Hepatic stellate cell (primary cell): ENCODE data around the gene PTPRD.
"Not testable (repeated sequence)": the region's sequence is repeated elsewhere in the genome, so short reads cannot be mapped to it uniquely, and the experiment has no call there.

Source experiments
- DNase-seq: peaks from one replicate; pipeline ENCODE4 v3.0.0; 2011; ENCODE audit warnings: low spot score

Gene PTPRD

GRCh38 chr9:8723195-8723594 lies 1889.6 kb downstream of the PTPRD start:
- DNase-seq: no peak

GRCh38 chr9:8719833-8720486 lies 1892.8 kb downstream of the PTPRD start:
- no peak for DNase-seq

- DNase-seq: no peak
These were observed 1894.6 kb downstream of the PTPRD start for GRCh38 chr9:8718121-8718725.

- DNase-seq: no peak
These were observed 1895.7 kb downstream of the PTPRD start for GRCh38 chr9:8717146-8717545.

- DNase-seq: no peak
These were observed 1897.0 kb downstream of the PTPRD start for GRCh38 chr9:8715788-8716187.

GRCh38 chr9:8713811-8714165 lies 1899.0 kb downstream of the PTPRD start:
- no peak for DNase-seq

- no peak for DNase-seq
These were observed 1899.5 kb downstream of the PTPRD start for GRCh38 chr9:8713149-8713810.

GRCh38 chr9:8709731-8710130 lies 1903.1 kb downstream of the PTPRD start:
- DNase-seq: no peak

GRCh38 chr9:8708728-8709127 lies 1904.1 kb downstream of the PTPRD start:
- DNase-seq: no peak

- no peak for DNase-seq
These were observed 1905.8 kb downstream of the PTPRD start for GRCh38 chr9:8706998-8707397.

GRCh38 chr9:8706531-8706930 lies 1906.3 kb downstream of the PTPRD start:
- DNase-seq: no peak

- DNase-seq: no peak
These were observed 1906.9 kb downstream of the PTPRD start for GRCh38 chr9:8705861-8706260.

GRCh38 chr9:8703904-8704303 lies 1908.9 kb downstream of the PTPRD start:
- DNase-seq: no peak

GRCh38 chr9:8701904-8702303 lies 1910.9 kb downstream of the PTPRD start:
- no peak for DNase-seq

- not testable (repeated sequence) for DNase-seq
These were observed 1915.2 kb downstream of the PTPRD start for GRCh38 chr9:8697565-8697964.

GRCh38 chr9:8696516-8696915 lies 1916.3 kb downstream of the PTPRD start:
- DNase-seq: no peak

- no peak for DNase-seq
These were observed 1917.7 kb downstream of the PTPRD start for GRCh38 chr9:8694983-8695588.

GRCh38 chr9:8693464-8693863 lies 1919.3 kb downstream of the PTPRD start:
- no peak for DNase-seq

- no peak for DNase-seq
These were observed 1926.3 kb downstream of the PTPRD start for GRCh38 chr9:8686516-8686915.

GRCh38 chr9:8685825-8686224 lies 1927.0 kb downstream of the PTPRD start:
- no peak for DNase-seq

GRCh38 chr9:8684978-8685708 lies 1927.7 kb downstream of the PTPRD start:
- DNase-seq: no peak

- no peak for DNase-seq
These were observed 1929.3 kb downstream of the PTPRD start for GRCh38 chr9:8683496-8683895.

GRCh38 chr9:8680658-8681057 lies 1932.1 kb downstream of the PTPRD start:
- DNase-seq: no peak
